ENCODE measurements around the gene ZNF284.

- no peak for TF ChIP-seq ZNF70 (CRISPR knock-in tag; IDR thresholded peaks at IDR 0.05)
- no peak for TF ChIP-seq SNAI2 (CRISPR knock-in tag; IDR thresholded peaks at IDR 0.05)
- TF ChIP-seq PATZ1 (CRISPR knock-in tag; IDR thresholded peaks at IDR 0.05; ENCODE audit: borderline replicate concordance), result no peak
- TF ChIP-seq CREB5 (CRISPR knock-in tag; IDR thresholded peaks at IDR 0.05; ENCODE audit: low read depth), result no peak
- no peak for TF ChIP-seq ESRRG (CRISPR knock-in tag; IDR thresholded peaks at IDR 0.05)
- TF ChIP-seq TCF4 (CRISPR knock-in tag; IDR thresholded peaks at IDR 0.05; ENCODE audit: borderline replicate concordance), result no peak
- TF ChIP-seq POU6F1 (CRISPR knock-in tag; IDR thresholded peaks at IDR 0.05; ENCODE audit: borderline replicate concordance, low read depth), result no peak
- TF ChIP-seq PPARA (CRISPR knock-in tag; IDR thresholded peaks at IDR 0.05; ENCODE audit: borderline replicate concordance), result no peak
- TF ChIP-seq ZFP30 (CRISPR knock-in tag; IDR thresholded peaks at IDR 0.05), result no peak
- no peak for TF ChIP-seq ARNTL (CRISPR knock-in tag; IDR thresholded peaks at IDR 0.05; ENCODE audit: borderline replicate concordance, low read depth)
- TF ChIP-seq, protein P1, sequence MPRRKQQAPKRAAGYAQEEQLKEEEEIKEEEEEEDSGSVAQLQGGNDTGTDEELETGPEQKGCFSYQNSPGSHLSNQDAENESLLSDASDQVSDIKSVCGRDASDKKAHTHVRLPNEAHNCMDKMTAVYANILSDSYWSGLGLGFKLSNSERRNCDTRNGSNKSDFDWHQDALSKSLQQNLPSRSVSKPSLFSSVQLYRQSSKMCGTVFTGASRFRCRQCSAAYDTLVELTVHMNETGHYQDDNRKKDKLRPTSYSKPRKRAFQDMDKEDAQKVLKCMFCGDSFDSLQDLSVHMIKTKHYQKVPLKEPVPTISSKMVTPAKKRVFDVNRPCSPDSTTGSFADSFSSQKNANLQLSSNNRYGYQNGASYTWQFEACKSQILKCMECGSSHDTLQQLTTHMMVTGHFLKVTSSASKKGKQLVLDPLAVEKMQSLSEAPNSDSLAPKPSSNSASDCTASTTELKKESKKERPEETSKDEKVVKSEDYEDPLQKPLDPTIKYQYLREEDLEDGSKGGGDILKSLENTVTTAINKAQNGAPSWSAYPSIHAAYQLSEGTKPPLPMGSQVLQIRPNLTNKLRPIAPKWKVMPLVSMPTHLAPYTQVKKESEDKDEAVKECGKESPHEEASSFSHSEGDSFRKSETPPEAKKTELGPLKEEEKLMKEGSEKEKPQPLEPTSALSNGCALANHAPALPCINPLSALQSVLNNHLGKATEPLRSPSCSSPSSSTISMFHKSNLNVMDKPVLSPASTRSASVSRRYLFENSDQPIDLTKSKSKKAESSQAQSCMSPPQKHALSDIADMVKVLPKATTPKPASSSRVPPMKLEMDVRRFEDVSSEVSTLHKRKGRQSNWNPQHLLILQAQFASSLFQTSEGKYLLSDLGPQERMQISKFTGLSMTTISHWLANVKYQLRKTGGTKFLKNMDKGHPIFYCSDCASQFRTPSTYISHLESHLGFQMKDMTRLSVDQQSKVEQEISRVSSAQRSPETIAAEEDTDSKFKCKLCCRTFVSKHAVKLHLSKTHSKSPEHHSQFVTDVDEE (CRISPR knock-in tag; IDR thresholded peaks at IDR 0.05), result no peak
- no peak for TF ChIP-seq ZNF565 (CRISPR knock-in tag; conservative IDR thresholded peaks at IDR 0.05; ENCODE audit: low read depth)
- TF ChIP-seq ZNF8 (CRISPR knock-in tag; IDR thresholded peaks at IDR 0.05), result no peak
- TF ChIP-seq CSDC2 (CRISPR knock-in tag; IDR thresholded peaks at IDR 0.05), result no peak
These were observed 60.0 kb downstream of the ZNF284 start for GRCh38 chr19:44131955-44132354.

Measured in SK-N-SH treated with all-trans-retinoic acid at 6 μM for 48 hours (cell line).